ENCODE measurements around the gene NCK2.

Gene NCK2

GRCh38 chr2:105870858-105871257, 126.1 kb downstream of the NCK2 start:
- peaks cover 2 to 44% of the 10 kb centered on the region in 2 donors for H3K36me3 ChIP-seq (replicated peaks in 1 of 2; ENCODE audit: control insufficient read depth in 2 of 2, insufficient read depth in 2 of 2, low read length in 2 of 2)
- no peak overlapping the region for H2BK15ac ChIP-seq (ENCODE audit: low read length)
- H3K4me1 ChIP-seq (ENCODE audit: control insufficient read depth in 2 of 2, insufficient read depth in 1 of 2, low read depth in 1 of 2, low read length in 2 of 2): peaks cover 4 to 11% of the 10 kb centered on the region in 2 donors
- H2BK12ac ChIP-seq (ENCODE audit: low read length): no peak overlapping the region
- H3K4me2 ChIP-seq (ENCODE audit: insufficient read depth, low read length, poor library complexity, severe bottlenecking): no peak overlapping the region
- H4K8ac ChIP-seq (ENCODE audit: low read depth, low read length): no peak overlapping the region
- H4K91ac ChIP-seq (ENCODE audit: low read depth, low read length, poor library complexity): no peak overlapping the region
- H3K27me3 ChIP-seq (ENCODE audit: control insufficient read depth in 3 of 3, insufficient read depth in 3 of 3, low read depth in 1 of 3, low read length in 3 of 3): no peaks in the 10 kb centered on the region
- H3K4ac ChIP-seq (ENCODE audit: low read length): no peak overlapping the region
- no peak overlapping the region for H2AK5ac ChIP-seq (ENCODE audit: low read depth, low read length)
- H3K18ac ChIP-seq (ENCODE audit: low read length): peak overlapping the region; percentile 78
- peaks cover 2% of the 10 kb centered on the region in 2 donors for H3K9me3 ChIP-seq (replicated peaks in 1 of 2; ENCODE audit: control insufficient read depth in 2 of 2, insufficient read depth in 1 of 2, low read depth in 1 of 2, low read length in 2 of 2)
- no peak overlapping the region for H3K4me3 ChIP-seq (ENCODE audit: low read length in 2 of 2)
- H2BK5ac ChIP-seq (ENCODE audit: low read length): no peak overlapping the region
- no peak overlapping the region for H3K9ac ChIP-seq (ENCODE audit: low read depth, low read length, poor library complexity)
- no peak overlapping the region for H2BK120ac ChIP-seq (ENCODE audit: low read depth, low read length)
- H2AFZ ChIP-seq (ENCODE audit: low read length): no peak overlapping the region
- peaks cover 13% of the 10 kb centered on the region for H3K79me1 ChIP-seq (ENCODE audit: low read depth, low read length)
- no peak overlapping the region for H3K27ac ChIP-seq (replicated peaks; ENCODE audit: low read length)
- H3K23ac ChIP-seq (ENCODE audit: low read depth, low read length, poor library complexity): no peak overlapping the region
- WGBS, 2 donors (ENCODE audit: extremely low coverage in 2 of 2, insufficient read length in 2 of 2, insufficient replicate concordance in 1 of 2): no CpG with 5 or more reads among the region's 11 CpGs
- DNase-seq (ENCODE audit: low spot score): no peak
- H3K14ac ChIP-seq (ENCODE audit: low read length): no peak overlapping the region

GRCh38 chr2:105872142-105872728, 127.5 kb downstream of the NCK2 start:
- no peak overlapping the region for H4K8ac ChIP-seq (ENCODE audit: low read depth, low read length)
- no peak overlapping the region for H2AK5ac ChIP-seq (ENCODE audit: low read depth, low read length)
- peak overlapping the region in 1 of 2 donors; percentile 15 for H3K4me3 ChIP-seq (ENCODE audit: low read length in 2 of 2)
- H2BK12ac ChIP-seq (ENCODE audit: low read length): no peak overlapping the region
- DNase-seq (ENCODE audit: low spot score): no peak
- no peak overlapping the region for H4K91ac ChIP-seq (ENCODE audit: low read depth, low read length, poor library complexity)
- no peak overlapping the region for H2AFZ ChIP-seq (ENCODE audit: low read length)
- peaks cover 4 to 7% of the 10 kb centered on the region in 2 donors for H3K4me1 ChIP-seq (ENCODE audit: control insufficient read depth in 2 of 2, insufficient read depth in 1 of 2, low read depth in 1 of 2, low read length in 2 of 2)
- H3K4ac ChIP-seq (ENCODE audit: low read length): no peak overlapping the region
- H3K36me3 ChIP-seq (replicated peaks in 1 of 2; ENCODE audit: control insufficient read depth in 2 of 2, insufficient read depth in 2 of 2, low read length in 2 of 2): peaks cover 2 to 57% of the 10 kb centered on the region in 2 donors
- H3K18ac ChIP-seq (ENCODE audit: low read length): peak overlapping the region; percentile 62
- H2BK5ac ChIP-seq (ENCODE audit: low read length): no peak overlapping the region
- no peak overlapping the region for H2BK120ac ChIP-seq (ENCODE audit: low read depth, low read length)
- H2BK15ac ChIP-seq (ENCODE audit: low read length): no peak overlapping the region
- H3K23ac ChIP-seq (ENCODE audit: low read depth, low read length, poor library complexity): no peak overlapping the region
- H3K9ac ChIP-seq (ENCODE audit: low read depth, low read length, poor library complexity): peak overlapping the region; percentile 24
- H3K14ac ChIP-seq (ENCODE audit: low read length): peak overlapping the region; percentile 26
- no CpG with 5 or more reads among the region's 14 CpGs for WGBS, 2 donors (ENCODE audit: extremely low coverage in 2 of 2, insufficient read length in 2 of 2, insufficient replicate concordance in 1 of 2)
- peaks cover 13% of the 10 kb centered on the region for H3K79me1 ChIP-seq (ENCODE audit: low read depth, low read length)
- H3K27ac ChIP-seq (replicated peaks; ENCODE audit: low read length): no peak overlapping the region
- H3K9me3 ChIP-seq (replicated peaks in 1 of 2; ENCODE audit: control insufficient read depth in 2 of 2, insufficient read depth in 1 of 2, low read depth in 1 of 2, low read length in 2 of 2): peaks cover 2 to 9% of the 10 kb centered on the region in 2 donors
- H3K27me3 ChIP-seq (ENCODE audit: control insufficient read depth in 3 of 3, insufficient read depth in 3 of 3, low read depth in 1 of 3, low read length in 3 of 3): no peaks in the 10 kb centered on the region
- H3K4me2 ChIP-seq (ENCODE audit: insufficient read depth, low read length, poor library complexity, severe bottlenecking): no peak overlapping the region

GRCh38 chr2:105872830-105873229, 128.1 kb downstream of the NCK2 start:
- Histone ChIP-seq H3K9me3 (replicated peaks in 1 of 2; ENCODE audit: control insufficient read depth in 2 of 2, insufficient read depth in 1 of 2, low read depth in 1 of 2, low read length in 2 of 2) (peaks cover 2 to 9% of the 10 kb centered on the region in 2 donors), H3K14ac (ENCODE audit: low read length) (no peak overlapping the region), H2BK5ac (ENCODE audit: low read length) (no peak overlapping the region), H3K4me3 (ENCODE audit: low read length in 2 of 2) (no peak overlapping the region), H2BK120ac (ENCODE audit: low read depth, low read length) (no peak overlapping the region), H3K23ac (ENCODE audit: low read depth, low read length, poor library complexity) (no peak overlapping the region), H4K8ac (ENCODE audit: low read depth, low read length) (no peak overlapping the region), H2AK5ac (ENCODE audit: low read depth, low read length) (no peak overlapping the region), H3K4me2 (ENCODE audit: insufficient read depth, low read length, poor library complexity, severe bottlenecking) (no peak overlapping the region), H3K4me1 (ENCODE audit: control insufficient read depth in 2 of 2, insufficient read depth in 1 of 2, low read depth in 1 of 2, low read length in 2 of 2) (peaks cover 4 to 6% of the 10 kb centered on the region in 2 donors), H4K91ac (ENCODE audit: low read depth, low read length, poor library complexity) (no peak overlapping the region), H3K9ac (ENCODE audit: low read depth, low read length, poor library complexity) (no peak overlapping the region), H3K79me1 (ENCODE audit: low read depth, low read length) (peaks cover 13% of the 10 kb centered on the region), H3K27ac (replicated peaks; ENCODE audit: low read length) (no peak overlapping the region), H3K27me3 (ENCODE audit: control insufficient read depth in 3 of 3, insufficient read depth in 3 of 3, low read depth in 1 of 3, low read length in 3 of 3) (no peaks in the 10 kb centered on the region), H3K18ac (ENCODE audit: low read length) (no peak overlapping the region), H2BK15ac (ENCODE audit: low read length) (no peak overlapping the region), H3K4ac (ENCODE audit: low read length) (no peak overlapping the region), H2BK12ac (ENCODE audit: low read length) (no peak overlapping the region), H2AFZ (ENCODE audit: low read length) (no peak overlapping the region), H3K36me3 (replicated peaks in 1 of 2; ENCODE audit: control insufficient read depth in 2 of 2, insufficient read depth in 2 of 2, low read length in 2 of 2) (peaks cover 2 to 61% of the 10 kb centered on the region in 2 donors)
- no CpG with 5 or more reads among the region's 7 CpGs for WGBS, 2 donors (ENCODE audit: extremely low coverage in 2 of 2, insufficient read length in 2 of 2, insufficient replicate concordance in 1 of 2)
- no peak for DNase-seq (ENCODE audit: low spot score)

GRCh38 chr2:105873281-105873680, 128.6 kb downstream of the NCK2 start:
- Histone ChIP-seq H4K91ac (ENCODE audit: low read depth, low read length, poor library complexity) (no peak overlapping the region), H3K36me3 (replicated peaks in 1 of 2; ENCODE audit: control insufficient read depth in 2 of 2, insufficient read depth in 2 of 2, low read length in 2 of 2) (peaks cover 2 to 61% of the 10 kb centered on the region in 2 donors), H3K27me3 (ENCODE audit: control insufficient read depth in 3 of 3, insufficient read depth in 3 of 3, low read depth in 1 of 3, low read length in 3 of 3) (no peaks in the 10 kb centered on the region), H4K8ac (ENCODE audit: low read depth, low read length) (no peak overlapping the region), H2BK5ac (ENCODE audit: low read length) (no peak overlapping the region), H3K14ac (ENCODE audit: low read length) (no peak overlapping the region), H3K18ac (ENCODE audit: low read length) (no peak overlapping the region), H3K4me2 (ENCODE audit: insufficient read depth, low read length, poor library complexity, severe bottlenecking) (no peak overlapping the region), H3K79me1 (ENCODE audit: low read depth, low read length) (peaks cover 11% of the 10 kb centered on the region), H2AFZ (ENCODE audit: low read length) (no peak overlapping the region), H2AK5ac (ENCODE audit: low read depth, low read length) (no peak overlapping the region), H3K4me3 (ENCODE audit: low read length in 2 of 2) (no peak overlapping the region), H3K9me3 (replicated peaks in 1 of 2; ENCODE audit: control insufficient read depth in 2 of 2, insufficient read depth in 1 of 2, low read depth in 1 of 2, low read length in 2 of 2) (peaks cover 2 to 13% of the 10 kb centered on the region in 2 donors), H2BK15ac (ENCODE audit: low read length) (no peak overlapping the region), H3K4me1 (ENCODE audit: control insufficient read depth in 2 of 2, insufficient read depth in 1 of 2, low read depth in 1 of 2, low read length in 2 of 2) (peaks cover 4 to 6% of the 10 kb centered on the region in 2 donors), H3K23ac (ENCODE audit: low read depth, low read length, poor library complexity) (no peak overlapping the region), H3K4ac (ENCODE audit: low read length) (no peak overlapping the region), H3K27ac (replicated peaks; ENCODE audit: low read length) (no peak overlapping the region), H2BK12ac (ENCODE audit: low read length) (no peak overlapping the region), H2BK120ac (ENCODE audit: low read depth, low read length) (no peak overlapping the region), H3K9ac (ENCODE audit: low read depth, low read length, poor library complexity) (no peak overlapping the region)
- no CpG with 5 or more reads among the region's 5 CpGs for WGBS, 2 donors (ENCODE audit: extremely low coverage in 2 of 2, insufficient read length in 2 of 2, insufficient replicate concordance in 1 of 2)
- DNase-seq (ENCODE audit: low spot score): no peak
